Measurements from ENCODE around the gene KRTAP10-12.

DNA sequence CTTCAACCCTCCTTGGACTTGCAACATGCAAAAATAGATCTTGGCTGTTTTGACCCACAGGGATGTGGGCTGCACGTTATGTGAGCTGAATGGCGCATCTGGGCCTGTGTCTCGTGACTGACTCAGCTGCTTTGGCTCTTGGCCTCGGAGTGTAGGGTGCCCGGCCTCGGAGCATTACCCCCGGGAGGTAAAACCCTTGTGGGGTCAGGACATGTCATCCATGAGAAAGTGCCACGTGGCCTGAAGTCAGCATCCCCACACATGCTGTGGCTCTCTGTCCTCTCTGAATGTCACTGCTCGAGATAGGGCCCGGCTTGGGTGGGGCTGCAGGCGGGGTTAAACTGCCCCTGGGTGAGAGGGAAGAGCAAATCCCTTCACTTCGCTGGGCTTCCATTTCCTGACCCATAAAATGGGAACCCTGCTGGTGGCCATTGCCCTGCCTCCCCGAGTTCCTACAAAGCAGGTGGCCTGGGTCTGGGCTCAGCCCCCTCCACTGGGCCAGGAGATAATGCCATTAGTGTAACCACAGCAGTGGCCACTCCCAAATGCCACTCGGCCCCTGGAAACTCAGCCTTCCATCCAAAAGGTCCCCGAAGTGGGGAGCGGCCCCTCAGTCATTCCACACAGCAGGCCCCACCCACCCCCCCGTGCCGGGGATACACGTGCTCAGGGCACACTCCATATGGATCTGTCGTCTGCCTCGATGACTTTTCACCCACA is 37.2 kb downstream of the KRTAP10-12 start:
- TF ChIP-seq, protein P1, sequence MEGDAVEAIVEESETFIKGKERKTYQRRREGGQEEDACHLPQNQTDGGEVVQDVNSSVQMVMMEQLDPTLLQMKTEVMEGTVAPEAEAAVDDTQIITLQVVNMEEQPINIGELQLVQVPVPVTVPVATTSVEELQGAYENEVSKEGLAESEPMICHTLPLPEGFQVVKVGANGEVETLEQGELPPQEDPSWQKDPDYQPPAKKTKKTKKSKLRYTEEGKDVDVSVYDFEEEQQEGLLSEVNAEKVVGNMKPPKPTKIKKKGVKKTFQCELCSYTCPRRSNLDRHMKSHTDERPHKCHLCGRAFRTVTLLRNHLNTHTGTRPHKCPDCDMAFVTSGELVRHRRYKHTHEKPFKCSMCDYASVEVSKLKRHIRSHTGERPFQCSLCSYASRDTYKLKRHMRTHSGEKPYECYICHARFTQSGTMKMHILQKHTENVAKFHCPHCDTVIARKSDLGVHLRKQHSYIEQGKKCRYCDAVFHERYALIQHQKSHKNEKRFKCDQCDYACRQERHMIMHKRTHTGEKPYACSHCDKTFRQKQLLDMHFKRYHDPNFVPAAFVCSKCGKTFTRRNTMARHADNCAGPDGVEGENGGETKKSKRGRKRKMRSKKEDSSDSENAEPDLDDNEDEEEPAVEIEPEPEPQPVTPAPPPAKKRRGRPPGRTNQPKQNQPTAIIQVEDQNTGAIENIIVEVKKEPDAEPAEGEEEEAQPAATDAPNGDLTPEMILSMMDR (conservative IDR thresholded peaks at IDR 0.05; ENCODE audit: low read depth, low read length) = no peak
- TF ChIP-seq EZH2 (IDR thresholded peaks at IDR 0.05; ENCODE audit: borderline replicate concordance, low read depth, low read length, poor library complexity, severe bottlenecking) = no peak
